Measurements from ENCODE around the gene RNF41.

The RNF41 gene

DNA sequence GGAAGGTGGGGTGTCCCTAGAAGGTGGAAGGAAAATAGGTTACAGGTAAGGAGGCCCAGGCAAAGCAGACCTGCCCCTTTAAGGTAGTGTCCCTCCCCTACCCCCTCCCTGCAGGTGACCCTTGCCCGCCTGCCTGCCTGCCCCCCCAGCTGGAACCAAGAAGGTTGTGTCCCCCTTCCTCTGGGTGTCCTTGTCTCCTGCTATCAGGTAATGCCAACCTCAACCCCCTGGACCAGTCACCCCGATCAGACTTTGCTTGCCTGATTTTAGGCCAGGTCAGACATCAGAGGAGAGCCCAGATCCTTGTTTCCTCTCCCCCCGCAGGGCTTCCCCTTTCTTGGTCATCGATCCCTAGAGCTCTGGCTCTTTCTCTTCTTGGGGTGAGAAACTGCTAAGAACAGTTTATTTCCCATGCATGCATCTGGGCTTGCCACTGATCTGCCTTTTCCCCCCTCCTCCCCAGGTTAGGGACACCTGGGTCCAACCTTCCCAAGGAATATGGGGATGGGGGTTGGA, 8.3 kb upstream of the RNF41 start, which contains the start of gene SLC39A5:
SLC39A5 (plus strand) TSS at position 136 of the 516 bp plus-strand sequence. CDS start 1,224 bp downstream, outside the sequence.
- Histone ChIP-seq H3F3A (ENCODE audit: control insufficient read depth, insufficient read depth) (no peaks in the 10 kb centered on the region), H4K20me1 (ENCODE audit: control insufficient read depth, insufficient read depth, low read depth, low read length) (no peaks in the 10 kb centered on the region), H3K4me1 (ENCODE audit: control insufficient read depth, low read length) (peaks cover 9% of the 10 kb centered on the region), H3K9me2 (replicated peaks; ENCODE audit: control insufficient read depth, low read length) (no peaks in the 10 kb centered on the region), H3K27me3 (ENCODE audit: control insufficient read depth, low read length) (no peaks in the 10 kb centered on the region), H3K27ac (ENCODE audit: low read depth, low read length) (no peak within 1 kb of the TSS), H3K4me2 (ENCODE audit: low read length) (no peak within 1 kb of the TSS), H3K36me3 (ENCODE audit: control insufficient read depth, low read length) (peaks cover 11% of the 10 kb centered on the region), H3K79me2 (ENCODE audit: control insufficient read depth, low read length) (peaks cover 5% of the 10 kb centered on the region), H3K9me3 (ENCODE audit: control insufficient read depth, insufficient read depth, low read length) (no peaks in the 10 kb centered on the region), H3K4me3 (ENCODE audit: low read length) (no peak within 1 kb of the TSS)
- TF ChIP-seq CTCF (IDR thresholded peaks at IDR 0.05; ENCODE audit: low read depth, low read length, poor library complexity, severe bottlenecking) (no peak), EZH2phosphoT487 (IDR thresholded peaks at IDR 0.05; ENCODE audit: borderline replicate concordance, low read length) (no peak)

GRCh38 chr12:56229082-56229481, 7.4 kb upstream of the RNF41 start:
- no peak for TF ChIP-seq EZH2phosphoT487 (IDR thresholded peaks at IDR 0.05; ENCODE audit: borderline replicate concordance, low read length)
- no peak for TF ChIP-seq CTCF (IDR thresholded peaks at IDR 0.05; ENCODE audit: low read depth, low read length, poor library complexity, severe bottlenecking)
- no peaks in the 10 kb centered on the region for H4K20me1 ChIP-seq (ENCODE audit: control insufficient read depth, insufficient read depth, low read depth, low read length)
- no peak overlapping the region for H3K4me2 ChIP-seq (ENCODE audit: low read length)
- no peak overlapping the region for H3K27ac ChIP-seq (ENCODE audit: low read depth, low read length)
- H3K27me3 ChIP-seq (ENCODE audit: control insufficient read depth, low read length), result no peaks in the 10 kb centered on the region
- H3F3A ChIP-seq (ENCODE audit: control insufficient read depth, insufficient read depth), result no peaks in the 10 kb centered on the region
- no peaks in the 10 kb centered on the region for H3K9me2 ChIP-seq (replicated peaks; ENCODE audit: control insufficient read depth, low read length)
- H3K79me2 ChIP-seq (ENCODE audit: control insufficient read depth, low read length), result peaks cover 12% of the 10 kb centered on the region
- no peak overlapping the region for H3K4me3 ChIP-seq (ENCODE audit: low read length)
- H3K36me3 ChIP-seq (ENCODE audit: control insufficient read depth, low read length), result peaks cover 11% of the 10 kb centered on the region
- H3K9me3 ChIP-seq (ENCODE audit: control insufficient read depth, insufficient read depth, low read length), result no peaks in the 10 kb centered on the region
- H3K4me1 ChIP-seq (ENCODE audit: control insufficient read depth, low read length), result peaks cover 13% of the 10 kb centered on the region

DNA sequence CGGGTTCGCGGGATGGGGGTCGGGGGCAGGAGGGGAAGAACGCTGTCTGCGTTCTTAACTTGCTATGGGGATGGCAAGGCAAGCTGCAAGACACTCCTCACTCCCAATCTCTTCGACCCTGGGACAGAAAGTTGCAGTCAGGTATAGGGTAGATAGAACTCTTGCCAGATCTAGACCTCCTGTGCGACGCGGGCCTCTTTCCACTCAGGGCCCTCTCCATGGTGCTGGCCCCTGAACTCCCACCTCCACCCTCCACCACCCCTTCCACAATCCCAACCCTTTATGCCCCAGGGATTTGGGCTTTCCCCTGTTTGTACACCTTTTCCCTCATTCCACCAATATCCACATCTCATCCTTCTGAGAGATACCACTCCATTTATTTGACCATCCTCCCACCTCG, 3.2 kb upstream of the RNF41 start:
- Histone ChIP-seq H4K20me1 (ENCODE audit: control insufficient read depth, insufficient read depth, low read depth, low read length) (no peaks in the 10 kb centered on the region), H3K27ac (ENCODE audit: low read depth, low read length) (no peak overlapping the region)

More for the DNA sequence above, 3.2 kb upstream of the RNF41 start:
- peak overlapping the region; percentile 87 for H3K4me3 ChIP-seq (ENCODE audit: low read length)
- H3K9me2 ChIP-seq (replicated peaks; ENCODE audit: control insufficient read depth, low read length), result no peaks in the 10 kb centered on the region
- peaks cover 5% of the 10 kb centered on the region for H3F3A ChIP-seq (ENCODE audit: control insufficient read depth, insufficient read depth)
- H3K4me1 ChIP-seq (ENCODE audit: control insufficient read depth, low read length), result peaks cover 37% of the 10 kb centered on the region
- no peaks in the 10 kb centered on the region for H3K27me3 ChIP-seq (ENCODE audit: control insufficient read depth, low read length)
- no peak for TF ChIP-seq CTCF (IDR thresholded peaks at IDR 0.05; ENCODE audit: low read depth, low read length, poor library complexity, severe bottlenecking)
- no peak for TF ChIP-seq EZH2phosphoT487 (IDR thresholded peaks at IDR 0.05; ENCODE audit: borderline replicate concordance, low read length)
- no peaks in the 10 kb centered on the region for H3K9me3 ChIP-seq (ENCODE audit: control insufficient read depth, insufficient read depth, low read length)
- peaks cover 13% of the 10 kb centered on the region for H3K36me3 ChIP-seq (ENCODE audit: control insufficient read depth, low read length)
- peak overlapping the region; percentile 95 for H3K4me2 ChIP-seq (ENCODE audit: low read length)
- H3K79me2 ChIP-seq (ENCODE audit: control insufficient read depth, low read length), result peaks cover 30% of the 10 kb centered on the region
